HG03469 (cell line): ENCODE data around the gene PGAP3.

Source experiments
- ATAC-seq: cut with Tn5 transposase; IDR thresholded peaks from one replicate; pipeline ENCODE4 v1.9.1; 2021; ENCODE audit warnings: mild to moderate bottlenecking, moderate library complexity, moderate number of reproducible peaks; ENCODE audit not compliant: unreplicated experiment

Gene PGAP3

DNA sequence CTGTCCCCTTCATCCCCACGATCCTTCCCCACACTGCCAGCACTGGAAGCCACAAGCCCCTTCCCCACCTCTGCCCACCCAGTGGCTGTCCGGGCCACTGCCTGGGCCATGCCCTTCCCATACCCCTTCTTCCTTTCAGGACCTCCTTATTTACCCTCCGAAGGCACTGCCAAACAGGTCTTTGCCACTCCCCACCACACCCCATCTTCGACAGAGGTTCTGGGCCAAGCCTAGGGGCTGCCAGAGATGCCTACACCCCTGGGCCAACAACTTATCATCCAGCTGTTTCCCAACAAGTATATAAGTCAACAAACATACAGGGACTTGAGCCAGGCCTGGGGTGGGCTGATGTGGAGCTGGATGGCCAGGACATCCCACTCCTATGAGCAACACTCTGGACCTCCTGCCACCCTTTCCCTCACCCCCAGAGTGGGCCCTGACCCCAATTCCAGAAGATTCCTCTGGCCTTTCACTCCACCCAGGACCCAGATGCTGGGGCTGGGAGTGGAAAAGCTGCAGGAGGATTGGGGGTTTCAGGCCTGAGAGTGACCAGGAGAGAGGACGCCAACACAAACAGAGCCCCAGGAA lies 62.6 kb downstream of the PGAP3 start:
- no peak for ATAC-seq

GRCh38 chr17:39624313-39624712 lies 63.5 kb downstream of the PGAP3 start:
- no peak for ATAC-seq

DNA sequence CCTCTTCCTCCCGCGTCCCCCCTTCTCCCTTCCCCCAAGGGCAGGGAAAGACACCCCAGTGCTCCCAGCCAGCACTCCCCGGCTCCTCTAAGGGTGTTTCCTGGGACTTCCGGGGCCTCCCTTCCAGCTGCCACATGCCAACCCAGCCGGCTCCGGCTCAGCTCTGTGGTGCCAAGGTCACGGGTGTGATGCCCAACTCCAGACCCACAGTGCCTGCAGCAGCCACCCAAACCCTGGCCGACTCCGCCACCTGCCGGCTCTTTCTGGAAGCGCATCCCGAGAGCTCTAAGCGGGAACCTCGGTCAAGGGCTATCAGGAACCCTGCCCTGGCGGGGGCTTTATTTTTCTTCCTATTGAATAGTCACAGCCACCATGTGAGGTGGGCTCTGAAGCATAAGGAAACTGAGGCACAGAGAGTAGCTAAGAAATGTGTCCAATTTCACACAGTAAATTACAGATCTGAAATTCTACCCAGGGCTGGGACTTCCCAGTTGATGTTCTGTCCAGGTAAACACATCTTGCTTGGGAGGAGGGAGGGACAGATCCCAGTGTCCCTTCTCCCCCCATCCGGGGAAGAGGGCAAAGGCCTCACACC lies 64.4 kb downstream of the PGAP3 start:
- ATAC-seq, result no peak

- ATAC-seq, result no peak
Observed at GRCh38 chr17:39622380-39623006, 65.4 kb downstream of the PGAP3 start.

DNA sequence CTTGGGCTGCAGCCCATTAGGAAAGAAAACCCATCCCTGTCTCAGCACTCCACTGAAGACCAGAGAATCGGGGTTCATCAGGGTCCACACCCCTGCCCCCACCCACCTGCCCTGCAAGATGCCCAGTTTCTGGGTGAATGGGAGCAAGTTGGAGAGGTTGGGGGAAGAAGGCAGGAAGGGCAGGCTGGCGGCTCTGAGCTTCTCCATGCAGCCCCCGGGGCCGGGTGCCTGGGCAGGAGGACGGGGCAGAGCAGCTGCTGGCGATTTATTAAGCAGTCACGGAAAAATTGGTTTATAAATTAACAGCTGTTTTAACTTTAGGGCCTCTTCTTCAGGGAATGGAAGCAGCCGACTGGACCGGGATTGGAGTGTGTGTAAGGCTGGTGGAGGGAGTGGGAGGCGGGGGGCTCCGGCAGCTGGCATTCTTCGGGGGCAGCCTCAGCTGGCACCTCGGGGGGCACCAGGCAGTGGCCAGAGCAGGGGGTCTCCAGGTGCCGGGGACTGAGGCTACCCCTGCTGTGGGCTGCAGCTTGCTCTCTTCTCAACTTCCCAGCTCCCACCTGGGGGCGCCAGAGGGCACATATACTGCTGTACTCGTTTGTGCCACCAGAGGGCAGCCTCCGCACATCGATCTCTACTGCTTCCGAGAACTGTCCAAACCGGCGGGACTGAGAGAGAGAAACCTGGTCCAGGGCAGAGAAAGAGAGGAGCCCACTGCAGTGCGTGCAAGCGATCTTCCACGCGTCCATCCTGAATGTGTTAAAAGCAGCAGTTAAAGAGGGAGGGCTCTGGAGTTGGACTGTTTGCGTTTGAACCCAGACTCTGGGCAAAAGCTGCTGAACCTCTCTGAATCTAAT lies 66.1 kb downstream of the PGAP3 start:
- no peak for ATAC-seq
